Stomach smooth muscle (tissue), 2 donors: ENCODE data around the gene BCL7C.

Experiments used
- H3K27ac ChIP-seq: one replicate; pipeline ENCODE4 v1.7.0; 2013; ENCODE audit warnings: mild to moderate bottlenecking, low read length, inconsistent platforms
- H3K27me3 ChIP-seq, 2 donors: one replicate each; pipeline ENCODE4 v1.7.0; 2013; ENCODE audit warnings: low read length in 2 of 2; ENCODE audit not compliant: insufficient read depth in 2 of 2, control insufficient read depth in 1 of 2
- H3K36me3 ChIP-seq, 2 donors: one replicate each; pipeline ENCODE4 v1.7.0; 2013; ENCODE audit warnings: low read length in 2 of 2; ENCODE audit not compliant: control insufficient read depth in 2 of 2, insufficient read depth in 2 of 2
- H3K4me1 ChIP-seq: one replicate; pipeline ENCODE4 v1.7.0; 2013; ENCODE audit warnings: low read length; ENCODE audit not compliant: control insufficient read depth, insufficient read depth
- H3K4me3 ChIP-seq, 2 donors: one replicate each; pipeline ENCODE4 v1.7.0; 2013; ENCODE audit warnings: low read length in 2 of 2
- H3K9ac ChIP-seq, 2 donors: one replicate each; pipeline ENCODE4 v1.7.0; 2013; ENCODE audit warnings: low read length in 2 of 2, mild to moderate bottlenecking in 1 of 2
- H3K9me3 ChIP-seq, 2 donors: one replicate each; pipeline ENCODE4 v1.7.0; 2013; ENCODE audit warnings: low read length in 2 of 2; ENCODE audit not compliant: control insufficient read depth in 2 of 2
- donor health status: healthy.
- donor health status: Pancreatic carcinoma.

The BCL7C gene

DNA sequence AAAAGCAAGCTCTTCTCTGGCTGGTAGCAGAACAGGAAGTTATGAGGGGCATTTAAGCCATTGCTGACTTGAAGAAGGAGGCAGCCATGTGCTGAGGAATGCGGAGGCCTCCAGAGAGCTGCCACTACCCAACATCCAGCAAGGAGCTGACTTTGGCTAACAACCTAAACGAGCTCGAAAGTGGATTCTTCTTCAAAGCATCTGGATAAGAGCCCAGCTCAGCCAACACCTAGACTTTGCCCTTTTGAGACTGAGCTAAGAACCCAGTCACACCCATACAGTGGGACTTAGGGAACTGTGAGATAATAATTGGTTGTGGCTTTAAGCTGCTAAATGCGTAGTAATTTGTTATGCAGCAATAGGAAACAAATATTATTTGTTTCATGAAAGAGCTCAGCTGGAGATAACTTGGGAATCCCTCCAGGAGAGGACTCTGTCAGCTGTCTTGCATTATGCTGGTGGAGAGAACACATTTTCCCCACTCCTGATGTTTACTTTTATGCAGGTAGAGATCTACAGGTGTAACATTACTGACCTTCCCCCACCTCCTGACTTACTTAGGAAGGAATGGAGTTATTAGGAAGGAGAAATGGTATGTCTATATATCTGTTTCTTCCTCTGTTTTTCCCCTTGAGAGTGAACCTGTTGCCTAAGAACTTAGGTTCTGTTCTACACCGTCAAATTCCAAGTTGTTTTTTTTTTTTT is 54.2 kb downstream of the BCL7C start:
- Histone ChIP-seq H3K4me1 (no peaks in the 10 kb centered on the region), H3K36me3 (no peaks in the 10 kb centered on the region), H3K9me3 (no peaks in the 10 kb centered on the region), H3K9ac (no peak overlapping the region), H3K4me3 (no peak overlapping the region), H3K27me3 (no peaks in the 10 kb centered on the region), H3K27ac (no peak overlapping the region)

DNA sequence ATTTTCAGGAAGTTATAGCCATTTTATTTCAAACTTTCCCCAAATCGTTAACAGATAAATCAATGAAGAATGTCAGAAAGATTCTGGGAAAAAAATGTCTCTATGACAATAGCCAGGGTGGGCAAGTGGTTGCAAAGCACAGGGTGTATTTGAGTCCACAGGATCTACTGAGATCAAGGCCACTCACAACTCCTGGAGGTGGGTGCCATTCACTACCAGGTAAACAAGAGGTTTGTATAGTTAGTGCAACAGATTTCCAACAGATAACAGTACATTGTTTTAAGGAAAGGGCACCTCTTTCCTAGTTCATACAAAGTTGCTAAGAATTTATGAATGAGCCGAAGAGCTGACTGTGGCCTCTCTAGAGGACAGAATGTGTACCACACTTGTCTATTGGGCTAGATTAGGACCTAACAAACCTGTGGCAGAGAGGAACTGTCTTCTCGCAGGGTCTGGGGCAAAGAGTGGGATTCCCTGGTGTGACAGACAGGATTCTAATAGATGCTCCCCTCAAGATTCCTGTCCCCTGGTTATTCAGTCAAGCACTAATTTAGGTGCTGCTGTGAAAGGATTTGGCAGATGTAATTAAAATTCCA is 54.9 kb downstream of the BCL7C start:
- Histone ChIP-seq H3K9me3 (no peaks in the 10 kb centered on the region), H3K36me3 (no peaks in the 10 kb centered on the region), H3K4me1 (no peaks in the 10 kb centered on the region), H3K27me3 (no peaks in the 10 kb centered on the region), H3K27ac (no peak overlapping the region), H3K9ac (no peak overlapping the region), H3K4me3 (no peak overlapping the region)

- H3K27me3 ChIP-seq: no peaks in the 10 kb centered on the region
- H3K36me3 ChIP-seq: no peaks in the 10 kb centered on the region
- no peaks in the 10 kb centered on the region for H3K9me3 ChIP-seq
- no peak overlapping the region for H3K4me3 ChIP-seq
- H3K9ac ChIP-seq: no peak overlapping the region
- no peak overlapping the region for H3K27ac ChIP-seq
- H3K4me1 ChIP-seq: no peaks in the 10 kb centered on the region
Measured at GRCh38 chr16:30837904-30838303, 56.0 kb downstream of the BCL7C start.
